AG04449 (cell line): ENCODE measurements around the gene DNTT.

Experiments
- CTCF ChIA-PET: fragments of 350-600 bp; formaldehyde crosslinking; extraction: SDS; loops from one replicate; lab custom pipeline; 2021; ENCODE audit warnings: antibody characterized with exemption; lab: Yijun Ruan, JAX
- POLR2A ChIA-PET: fragments of 400-600, 350-600 bp; formaldehyde crosslinking; extraction: SDS; loops from one replicate; lab custom pipeline; 2020; ENCODE audit warnings: antibody characterized with exemption, inconsistent platforms; lab: Yijun Ruan, JAX
- DNase-seq: peaks from one replicate; pipeline ENCODE4 v3.0.0-alpha.2; 2010; ENCODE audit warnings: low read depth, low spot score
- H3K4me3 ChIP-seq: 2 replicates; pipeline ENCODE4 v1.5.1; 2011; ENCODE audit warnings: low read depth, mild to moderate bottlenecking, control low read depth, low read length
- TF ChIP-seq, protein P1 (sequence below): IDR thresholded peaks from one replicate; pipeline ENCODE4 v1.5.1; 2011; ENCODE audit warnings: mild to moderate bottlenecking, moderate library complexity, low read length, control low read depth, inconsistent platforms; ENCODE audit not compliant: insufficient read depth; ENCODE audit errors: missing control alignments

Gene DNTT

DNA sequence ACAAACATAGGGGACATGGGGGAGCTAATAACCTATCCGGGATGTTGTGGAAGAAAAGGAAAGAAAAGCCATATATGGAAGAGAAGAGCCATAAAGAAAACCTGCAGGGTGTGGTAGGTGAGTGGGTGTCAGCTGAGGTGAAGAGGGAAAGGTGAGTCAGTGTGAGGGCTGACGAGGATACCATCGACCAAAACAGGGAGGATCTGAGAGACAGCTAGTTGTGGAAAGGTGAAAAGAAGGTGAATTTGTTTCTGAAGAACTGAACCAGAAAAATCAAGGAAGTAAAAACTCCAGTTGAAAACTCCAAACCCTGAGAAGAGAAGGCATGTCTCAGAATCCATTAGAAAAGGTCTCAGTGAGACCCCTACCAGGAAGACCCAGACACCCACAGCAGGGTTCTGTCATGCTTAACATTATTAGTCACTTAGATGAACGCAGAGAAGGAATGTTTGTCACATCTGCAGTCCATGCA, 37.0 kb upstream of the DNTT start:
- DNase-seq = no peak
- ChIA-PET CTCF (no interaction called here), POLR2A (no interaction called here)
- TF ChIP-seq, protein P1, sequence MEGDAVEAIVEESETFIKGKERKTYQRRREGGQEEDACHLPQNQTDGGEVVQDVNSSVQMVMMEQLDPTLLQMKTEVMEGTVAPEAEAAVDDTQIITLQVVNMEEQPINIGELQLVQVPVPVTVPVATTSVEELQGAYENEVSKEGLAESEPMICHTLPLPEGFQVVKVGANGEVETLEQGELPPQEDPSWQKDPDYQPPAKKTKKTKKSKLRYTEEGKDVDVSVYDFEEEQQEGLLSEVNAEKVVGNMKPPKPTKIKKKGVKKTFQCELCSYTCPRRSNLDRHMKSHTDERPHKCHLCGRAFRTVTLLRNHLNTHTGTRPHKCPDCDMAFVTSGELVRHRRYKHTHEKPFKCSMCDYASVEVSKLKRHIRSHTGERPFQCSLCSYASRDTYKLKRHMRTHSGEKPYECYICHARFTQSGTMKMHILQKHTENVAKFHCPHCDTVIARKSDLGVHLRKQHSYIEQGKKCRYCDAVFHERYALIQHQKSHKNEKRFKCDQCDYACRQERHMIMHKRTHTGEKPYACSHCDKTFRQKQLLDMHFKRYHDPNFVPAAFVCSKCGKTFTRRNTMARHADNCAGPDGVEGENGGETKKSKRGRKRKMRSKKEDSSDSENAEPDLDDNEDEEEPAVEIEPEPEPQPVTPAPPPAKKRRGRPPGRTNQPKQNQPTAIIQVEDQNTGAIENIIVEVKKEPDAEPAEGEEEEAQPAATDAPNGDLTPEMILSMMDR = no peak
- no peak overlapping the region for H3K4me3 ChIP-seq

DNA sequence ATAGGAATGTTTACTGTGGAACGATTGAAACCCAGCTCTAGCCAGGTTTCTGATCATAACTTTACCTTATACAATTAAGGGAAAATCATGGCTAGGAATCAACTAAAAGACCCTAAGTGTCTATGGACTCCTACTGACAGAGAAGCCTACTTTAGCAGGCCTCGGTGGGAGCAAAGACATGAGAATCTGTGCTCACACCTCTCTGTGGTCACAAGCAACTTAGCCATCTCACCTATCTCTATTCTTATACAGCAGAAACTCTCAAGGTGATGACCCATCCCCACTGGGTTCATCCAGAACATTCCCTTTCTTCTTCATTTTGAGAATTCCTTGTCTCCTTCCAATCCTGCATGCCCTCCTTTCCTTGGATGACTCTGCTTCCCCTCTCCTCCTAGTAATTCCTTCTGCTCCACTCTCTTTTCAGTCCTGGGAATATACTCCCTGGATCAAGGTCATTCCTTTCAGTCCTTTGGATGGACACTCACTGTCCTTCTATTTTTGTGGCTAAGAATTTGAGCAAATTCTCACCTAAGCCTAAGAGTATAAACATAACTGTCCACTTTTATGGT, 35.8 kb upstream of the DNTT start:
- POLR2A ChIA-PET = no interaction called here
- TF ChIP-seq, protein P1 = no peak
- CTCF ChIA-PET = no interaction called here
- H3K4me3 ChIP-seq = no peak overlapping the region
- DNase-seq = no peak

DNA sequence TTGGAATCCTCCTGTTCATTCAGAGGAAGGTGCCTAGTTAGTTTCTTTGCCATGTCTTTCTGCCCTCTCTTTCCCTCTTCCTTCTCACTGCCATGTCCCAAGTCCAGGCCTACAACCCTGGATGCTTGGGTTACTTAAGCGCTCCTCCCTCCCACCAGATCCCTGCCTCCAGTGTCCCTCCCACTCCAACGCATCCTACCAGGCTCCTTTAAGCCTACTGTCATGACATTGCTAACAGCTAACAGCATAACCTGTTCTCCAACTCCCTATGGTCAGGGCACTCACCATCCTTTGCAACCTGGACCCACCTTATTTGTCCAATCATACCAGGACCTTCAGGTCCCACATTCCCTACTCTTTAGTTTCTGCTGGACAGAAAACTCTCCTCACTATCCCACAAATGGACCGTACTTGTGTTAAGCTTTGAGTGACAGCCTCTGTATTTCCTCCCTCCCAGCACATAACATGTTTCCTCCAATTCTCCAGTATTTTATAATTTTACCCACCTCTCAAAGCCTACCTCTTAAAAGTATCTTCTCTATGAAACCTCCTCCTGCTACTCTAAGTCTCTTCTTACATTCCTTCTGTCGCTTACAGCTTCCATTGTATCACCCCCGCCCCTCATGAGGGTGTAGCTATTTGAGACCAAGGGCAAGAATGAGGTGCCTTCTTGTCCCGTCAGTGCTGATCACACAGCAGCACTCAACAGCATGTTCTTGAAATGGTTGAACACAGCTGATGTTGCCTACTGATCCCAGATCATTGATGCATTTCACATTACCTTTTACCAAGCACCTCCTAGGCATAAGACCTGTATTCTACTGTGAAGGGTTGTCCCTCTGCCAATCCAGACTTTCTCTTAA, 34.6 kb upstream of the DNTT start:
- TF ChIP-seq, protein P1 = no peak
- no peak for DNase-seq
- ChIA-PET CTCF (interaction anchor here (1.4 kb wide), 2 partner anchors 24 to 249 kb away, joined by 3 read pairs; no protein-coding TSS in a partner anchor), POLR2A (no interaction called here)
- no peak overlapping the region for H3K4me3 ChIP-seq

GRCh38 chr10:96270571-96270970, 33.7 kb upstream of the DNTT start:
- TF ChIP-seq, protein P1 = no peak
- no peak overlapping the region for H3K4me3 ChIP-seq
- DNase-seq = no peak
- POLR2A ChIA-PET = no interaction called here
- CTCF ChIA-PET = interaction anchor here (0.6 to 1.4 kb wide), 3 partner anchors 24 to 250 kb away, joined by 3 read pairs; no protein-coding TSS in a partner anchor

GRCh38 chr10:96271016-96271815, 33.0 kb upstream of the DNTT start, which contains the start of gene BLNK:
BLNK (minus strand) TSS chr10:96271569; CDS start chr10:96271398, 171 bp downstream.
- DNase-seq = no peak
- no peak within 1 kb of the TSS for H3K4me3 ChIP-seq
- TF ChIP-seq, protein P1 = no peak
- ChIA-PET POLR2A (no interaction called here), CTCF (interaction anchor here (0.6 to 1.4 kb wide), 2 partner anchors 26 to 251 kb away, joined by 3 read pairs; no protein-coding TSS in a partner anchor)
